NCI-H2196 (cell line): ENCODE data around the gene RNU5B-1.

Experiments
- DNase-seq: peaks from one replicate; lab custom pipeline; 2025; ENCODE audit not compliant: unreplicated experiment; lab: John Stamatoyannopoulos, UW

The RNU5B-1 gene

DNA sequence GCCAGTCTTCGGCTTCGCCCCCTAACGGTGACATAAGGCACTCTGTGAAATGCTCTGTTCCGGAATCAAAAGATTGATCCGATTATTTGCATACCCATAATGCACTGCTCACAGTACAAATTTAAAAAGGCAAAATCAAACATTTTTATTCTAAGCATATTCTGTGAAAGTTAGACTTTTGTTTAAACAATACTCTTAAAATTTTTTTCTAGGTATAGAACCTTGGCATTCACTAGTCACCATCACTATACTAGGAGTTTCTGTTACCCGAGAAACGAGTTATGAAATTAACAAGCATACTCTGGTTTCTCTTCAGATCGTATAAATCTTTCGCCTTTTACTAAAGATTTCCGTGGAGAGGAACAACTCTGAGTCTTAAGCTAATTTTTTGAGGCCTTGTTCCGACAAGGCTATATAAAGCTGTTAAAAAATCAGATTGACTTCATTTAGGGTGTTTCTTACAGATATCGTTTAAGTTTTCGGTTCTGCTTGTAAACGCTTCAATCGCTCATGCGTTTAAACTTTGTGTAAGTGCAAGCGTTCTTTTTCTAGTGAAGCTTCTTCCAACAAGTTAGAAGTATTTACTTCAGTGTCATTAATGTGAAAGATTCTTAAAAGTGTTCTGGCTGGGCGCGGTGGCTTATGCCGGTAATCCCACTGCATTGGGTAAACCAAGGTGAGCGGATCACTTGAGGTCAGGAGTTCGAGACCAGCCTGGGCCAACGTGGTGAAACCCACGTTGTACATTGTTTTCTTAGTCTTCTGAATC, at the start of gene RNU5B-1:
Gene RNU5B-1 (plus strand): TSS at position 297 of the 769 bp plus-strand sequence.
- DNase-seq, result peak; percentile 76

DNA sequence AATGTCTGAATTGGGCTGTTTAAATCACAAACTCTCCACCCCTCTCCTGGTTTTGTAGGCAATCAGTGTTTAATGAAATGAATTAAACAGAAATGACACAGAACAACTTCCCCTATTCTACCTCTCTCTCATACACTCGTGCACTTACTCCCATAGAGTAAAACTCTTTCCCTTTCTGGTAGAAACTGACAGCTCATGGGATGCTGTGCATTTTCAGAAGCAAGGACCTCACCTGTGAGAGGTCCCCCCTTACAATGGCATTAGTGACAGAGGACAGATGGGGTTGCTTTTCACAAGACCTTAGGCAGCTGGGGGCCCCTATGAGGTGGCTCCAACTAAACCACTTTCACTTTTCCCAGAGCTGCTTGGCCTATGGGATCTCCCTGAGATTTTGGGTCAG, 49.7 kb upstream of the RNU5B-1 start:
- DNase-seq, result no peak

GRCh38 chr15:65255486-65256140, 48.9 kb upstream of the RNU5B-1 start:
- no peak for DNase-seq

DNA sequence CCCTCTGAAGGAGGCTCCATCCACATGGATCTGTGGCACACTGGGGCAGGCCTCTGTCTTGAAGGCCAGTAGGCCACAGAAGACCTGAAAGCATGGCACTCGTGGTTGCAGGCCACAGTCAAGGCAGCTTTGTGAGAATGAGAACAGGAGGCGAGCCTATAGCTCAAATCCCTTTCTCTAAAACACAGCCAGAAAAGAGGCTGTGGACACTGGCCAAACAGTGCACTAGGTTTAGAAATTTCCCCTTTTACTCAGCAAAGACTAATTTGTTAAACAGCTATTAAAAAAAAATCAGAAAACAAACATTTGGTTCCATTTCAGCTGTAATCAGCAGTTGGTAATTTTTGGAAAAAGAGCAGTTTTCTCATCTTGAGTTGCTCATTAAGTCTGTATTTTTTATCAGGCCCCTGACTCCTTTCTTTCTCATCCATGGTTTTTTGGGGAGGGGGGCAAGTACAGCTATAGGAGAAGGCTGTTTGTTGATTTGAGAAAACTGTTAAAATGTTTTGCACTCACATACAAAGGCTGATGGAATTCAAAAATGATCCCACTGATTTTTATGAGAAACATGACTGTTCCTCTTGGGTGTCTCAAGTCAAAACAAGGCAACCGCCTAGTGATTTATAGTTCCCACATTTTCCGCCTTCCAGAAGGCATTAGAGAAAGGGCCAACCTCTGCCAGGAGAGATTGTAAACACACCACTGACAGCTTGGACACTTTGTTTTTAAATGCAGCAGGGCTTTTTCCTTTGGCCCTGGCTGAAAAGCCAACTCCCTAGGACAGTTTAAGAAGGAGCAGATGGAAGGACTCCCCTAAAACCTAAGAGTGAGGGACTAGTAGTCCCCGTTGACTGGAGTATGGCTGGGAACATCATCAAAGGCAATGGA, 45.9 kb upstream of the RNU5B-1 start:
- DNase-seq, result no peak

GRCh38 chr15:65259367-65259797, 45.1 kb upstream of the RNU5B-1 start:
- no peak for DNase-seq

- no peak for DNase-seq
These were observed 43.5 kb upstream of the RNU5B-1 start for GRCh38 chr15:65260968-65261367.

DNA sequence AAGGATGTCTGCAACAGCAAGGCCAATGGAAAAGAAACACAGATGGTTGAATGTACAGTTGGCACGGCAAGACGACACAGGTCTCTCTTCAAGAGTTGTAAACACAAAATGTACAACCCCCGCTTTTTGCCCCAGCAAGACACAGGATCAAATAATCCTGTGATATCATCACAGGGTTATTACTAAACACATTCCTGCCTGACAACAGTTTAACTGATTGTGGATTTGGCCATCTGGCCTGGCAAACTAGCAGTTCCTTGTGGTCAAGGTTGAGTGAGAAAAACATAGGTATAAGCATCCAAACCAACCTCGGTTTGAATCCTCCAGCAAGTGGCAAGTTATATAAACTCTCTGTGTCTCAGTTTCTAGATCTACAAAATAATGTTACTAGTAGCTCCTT, 41.2 kb upstream of the RNU5B-1 start:
- DNase-seq, result no peak

DNA sequence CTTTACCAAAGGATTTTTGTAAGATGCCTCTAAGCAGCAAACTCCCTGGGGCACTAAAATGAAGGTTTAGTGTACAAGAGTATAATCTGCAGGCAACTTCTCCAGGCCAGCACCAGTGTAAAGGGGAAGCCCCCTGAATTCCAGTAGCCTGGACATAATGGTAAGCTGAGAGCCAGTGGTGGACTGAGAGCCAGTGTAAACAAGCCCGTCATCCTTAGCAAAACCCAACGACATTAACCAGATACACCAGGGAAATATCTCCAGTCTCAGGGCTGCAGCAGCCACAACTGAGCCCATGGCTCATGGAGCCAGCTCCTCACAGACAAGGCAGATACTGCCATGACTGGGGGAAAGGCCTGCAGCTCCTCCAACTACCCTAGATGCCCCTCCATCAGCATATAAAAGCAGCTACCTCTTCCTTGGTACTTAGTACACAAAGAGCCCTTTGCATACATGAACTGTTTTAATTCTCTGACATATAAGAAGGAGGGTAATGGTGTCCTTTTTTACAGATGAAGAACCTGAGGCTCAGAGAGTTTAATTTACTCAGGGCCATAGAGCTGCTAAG, 39.5 kb upstream of the RNU5B-1 start:
- no peak for DNase-seq

GRCh38 chr15:65266469-65266868, 38.0 kb upstream of the RNU5B-1 start:
- no peak for DNase-seq

GRCh38 chr15:65268411-65268810, 36.1 kb upstream of the RNU5B-1 start:
- no peak for DNase-seq

- peak; percentile 3 for DNase-seq
These were observed 33.5 kb upstream of the RNU5B-1 start for GRCh38 chr15:65270811-65271545.

- DNase-seq, result no peak
These were observed 29.3 kb upstream of the RNU5B-1 start for GRCh38 chr15:65275104-65275727.

GRCh38 chr15:65275728-65276126, 28.8 kb upstream of the RNU5B-1 start:
- DNase-seq, result no peak

GRCh38 chr15:65277015-65277414, 27.5 kb upstream of the RNU5B-1 start:
- DNase-seq, result no peak

GRCh38 chr15:65278480-65278879, 26.0 kb upstream of the RNU5B-1 start:
- no peak for DNase-seq

DNA sequence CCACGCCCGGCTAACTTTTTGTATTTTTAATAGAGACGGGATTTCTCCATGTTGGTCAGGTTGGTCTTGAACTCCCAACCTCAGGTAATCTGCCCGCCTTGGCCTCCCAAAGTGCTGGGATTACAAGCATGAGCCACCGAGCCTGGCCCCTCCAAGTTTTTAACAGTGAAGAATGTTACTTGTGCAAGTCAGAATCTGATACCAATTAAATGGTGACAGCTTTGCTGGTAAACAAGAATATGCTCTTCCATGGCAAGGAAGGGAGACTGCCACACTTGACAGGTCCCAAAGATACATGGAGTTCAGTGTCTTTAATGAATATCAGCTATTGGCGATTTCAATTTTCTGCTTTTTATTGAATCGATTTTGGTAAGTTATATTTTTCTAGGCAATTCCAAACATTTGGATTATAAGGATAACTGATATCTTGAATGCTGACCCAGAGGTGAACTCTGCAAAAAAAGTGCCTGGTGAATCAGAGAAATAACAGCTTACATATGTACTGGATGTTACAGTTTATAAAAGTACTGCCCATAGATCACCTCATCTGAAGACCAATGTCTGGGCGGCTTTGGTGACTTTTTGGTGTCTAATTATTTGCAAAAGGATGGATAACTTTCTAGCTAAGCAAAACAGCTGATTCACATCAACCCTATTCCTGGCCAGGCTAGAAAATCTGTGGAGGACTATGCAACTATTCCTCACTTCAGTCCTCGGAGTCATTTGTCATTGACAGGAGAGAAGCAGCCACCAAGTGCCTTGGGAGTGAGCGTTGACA, 19.0 kb upstream of the RNU5B-1 start:
- DNase-seq, result no peak

- DNase-seq, result no peak
These were observed 18.3 kb upstream of the RNU5B-1 start for GRCh38 chr15:65286069-65286703.

DNA sequence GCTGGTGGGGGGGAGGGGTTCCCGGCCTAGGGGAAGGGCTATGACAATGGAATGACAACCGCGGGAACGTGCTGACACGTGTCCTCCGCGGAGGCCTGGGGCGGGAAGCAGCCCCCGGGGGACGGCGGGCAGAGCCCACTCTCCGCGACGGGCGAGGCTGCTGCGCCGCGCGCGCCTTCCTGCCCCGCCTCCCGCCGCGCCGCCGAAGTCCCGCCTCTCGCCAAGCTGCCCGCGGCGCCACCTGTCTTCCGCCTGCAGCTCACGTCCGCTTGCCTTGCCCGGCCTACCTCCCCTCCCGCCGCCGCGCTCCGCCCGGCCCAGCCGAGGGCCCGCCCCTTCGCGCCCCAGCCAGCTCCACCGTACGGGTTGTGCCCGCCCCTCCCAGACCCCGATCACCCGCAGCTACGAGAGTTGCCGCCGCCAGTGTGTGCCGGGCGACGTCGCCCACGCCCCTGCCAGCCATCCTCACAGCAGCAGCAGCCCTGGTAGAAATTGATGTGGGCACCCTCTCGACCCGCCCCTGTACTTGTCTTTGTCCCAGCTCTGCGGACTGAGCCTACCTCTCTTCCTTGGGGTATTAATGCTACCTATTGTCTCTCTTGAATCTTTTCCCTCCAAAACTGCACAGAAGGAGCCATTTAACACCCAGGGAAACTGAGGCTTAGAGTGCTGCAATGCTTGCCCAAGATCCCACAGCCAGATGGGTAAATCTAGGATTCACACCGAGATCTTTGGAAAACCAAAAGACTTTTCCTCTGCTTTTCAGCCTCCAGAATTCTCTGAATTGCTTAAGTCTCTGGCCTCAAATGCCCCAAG, 17.6 kb upstream of the RNU5B-1 start, which contains the start of gene PARP16:
Gene PARP16 (minus strand): TSS at position 180 of the 816 bp plus-strand sequence. CDS start 457 bp downstream, outside the sequence.
- DNase-seq, result peak; percentile 82
